SIG-M5 treated with dmso at 0.1 percent for 504 hours (cell line): ENCODE measurements around the gene ZBED4.

Experiments
- DNase-seq: peaks from one replicate; lab custom pipeline; 2025; ENCODE audit not compliant: unreplicated experiment; lab: John Stamatoyannopoulos, UW

The ZBED4 gene

DNA sequence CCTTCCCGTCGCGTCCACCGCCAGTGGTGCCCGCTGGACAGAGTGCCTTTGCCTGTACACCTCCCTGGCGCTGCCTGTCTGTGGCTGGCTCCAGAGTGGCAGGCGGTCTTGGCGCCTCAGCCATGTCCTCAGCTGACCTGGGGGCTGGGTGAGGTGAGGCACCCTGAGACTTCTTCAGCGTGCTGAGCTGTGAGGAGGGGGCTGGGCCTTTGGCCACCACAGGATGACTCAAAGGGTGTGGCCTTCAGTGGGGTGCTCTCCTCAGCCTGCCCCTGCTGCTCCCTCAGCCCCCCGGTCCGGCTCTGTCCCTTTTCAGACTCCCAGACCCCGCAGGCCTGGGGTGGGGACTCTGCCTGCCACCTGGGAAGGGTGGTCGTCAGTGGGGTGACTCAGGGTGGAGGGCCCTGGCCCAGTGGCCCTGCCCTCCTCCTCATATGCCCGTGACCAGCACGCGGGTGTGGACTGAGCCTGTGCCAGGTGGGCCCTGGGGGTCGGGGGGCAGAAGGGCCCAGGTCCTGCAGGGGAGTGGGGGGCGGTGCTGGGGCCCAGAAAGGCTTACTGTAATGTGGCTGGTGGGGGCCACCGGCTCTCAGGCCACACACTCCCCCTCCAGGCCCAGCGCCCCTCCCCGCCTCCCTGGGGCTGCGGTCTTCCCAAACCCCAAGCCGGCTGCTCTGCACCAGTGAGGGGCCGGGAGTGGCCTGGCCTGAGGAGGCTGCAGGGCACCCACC lies 80.7 kb downstream of the ZBED4 start:
- DNase-seq = no peak

GRCh38 chr22:49934891-49935557 lies 81.4 kb downstream of the ZBED4 start:
- DNase-seq = peak; percentile 12

GRCh38 chr22:49935561-49935960 lies 81.9 kb downstream of the ZBED4 start:
- DNase-seq = no peak

- peak; percentile 63 for DNase-seq
Measured at GRCh38 chr22:49936018-49936972, 82.7 kb downstream of the ZBED4 start.

GRCh38 chr22:49936973-49937757 lies 83.5 kb downstream of the ZBED4 start:
- no peak for DNase-seq

- no peak for DNase-seq
Measured at GRCh38 chr22:49937758-49938564, 84.3 kb downstream of the ZBED4 start.

- no peak for DNase-seq
Measured at GRCh38 chr22:49938565-49939136, 85.0 kb downstream of the ZBED4 start.
